Erythroblast (primary cell): ENCODE results near the gene TMEM62.

Experiments used
- GATA1 ChIP-seq: IDR thresholded peaks from 2 replicates; pipeline ENCODE4 v1.6.1; 2011; ENCODE audit warnings: low read depth, mild to moderate bottlenecking, control low read depth, low read length, moderate library complexity
- POLR2A ChIP-seq: IDR thresholded peaks from 2 replicates; pipeline ENCODE4 v1.6.1; 2011; ENCODE audit warnings: mild to moderate bottlenecking, low read length

GRCh38 chr15:43146184-43146583, 12.8 kb downstream of the TMEM62 start:
- no peak for TF ChIP-seq POLR2A
- no peak for TF ChIP-seq GATA1
